Stimulated activated CD4-positive, alpha-beta T cell treated with anti-CD3 and anti-CD28 coated beads, Interleukin-15, amount 100 ng/mL, for 48 hours (primary cell): ENCODE data around the gene GABRD.

Source experiments
- DNase-seq, 2 donors: peaks; one replicate each; pipeline ENCODE4 v3.0.0-alpha.2; 2020; ENCODE audit warnings: low read depth in 2 of 2

The GABRD gene

DNA sequence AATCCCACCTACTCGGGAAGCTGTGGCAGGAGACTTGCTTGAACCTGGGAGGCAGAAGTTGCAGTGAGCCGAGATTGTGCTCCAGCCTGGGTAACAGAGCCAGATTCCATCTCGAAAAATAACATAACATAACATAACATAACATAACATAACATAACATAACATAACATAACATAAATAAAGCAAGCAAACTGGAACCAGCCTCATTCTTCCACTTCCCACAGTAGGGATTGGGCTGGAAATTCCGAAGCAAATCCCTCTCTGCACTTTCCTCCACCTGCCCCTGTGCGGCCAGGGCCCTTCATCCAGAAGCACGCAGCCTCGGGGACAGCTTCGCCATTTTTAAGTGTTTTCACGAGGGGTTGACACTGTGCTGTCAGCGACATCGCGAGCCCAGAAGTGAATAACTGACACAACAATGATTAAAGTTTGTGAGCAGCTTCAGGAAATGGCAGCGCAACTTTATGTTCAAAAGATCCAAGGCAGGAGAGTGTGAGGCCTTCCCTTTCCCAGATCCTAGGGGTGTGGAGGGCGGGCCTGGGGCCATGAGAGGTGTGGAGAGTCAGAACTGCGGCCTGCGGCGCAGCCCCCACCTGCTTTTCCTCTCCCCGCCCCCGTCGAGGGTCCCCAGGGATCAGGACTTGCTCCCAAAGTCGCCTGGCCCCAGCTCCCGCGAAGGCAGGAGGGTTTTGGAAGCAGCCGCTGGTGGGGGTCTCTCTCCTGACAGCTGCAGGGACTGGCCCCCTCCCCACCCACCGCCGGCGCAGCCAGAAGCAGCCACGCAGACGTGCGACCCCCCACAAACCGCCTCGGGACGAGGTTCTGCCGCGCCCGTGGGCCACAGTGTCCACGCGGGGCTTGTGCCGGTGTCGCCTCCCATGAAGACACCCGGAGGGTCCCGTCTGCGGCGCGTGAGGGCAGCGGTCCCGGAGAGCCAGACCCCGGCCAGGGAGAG is 651 bp upstream of the GABRD start:
- DNase-seq: no peak

DNA sequence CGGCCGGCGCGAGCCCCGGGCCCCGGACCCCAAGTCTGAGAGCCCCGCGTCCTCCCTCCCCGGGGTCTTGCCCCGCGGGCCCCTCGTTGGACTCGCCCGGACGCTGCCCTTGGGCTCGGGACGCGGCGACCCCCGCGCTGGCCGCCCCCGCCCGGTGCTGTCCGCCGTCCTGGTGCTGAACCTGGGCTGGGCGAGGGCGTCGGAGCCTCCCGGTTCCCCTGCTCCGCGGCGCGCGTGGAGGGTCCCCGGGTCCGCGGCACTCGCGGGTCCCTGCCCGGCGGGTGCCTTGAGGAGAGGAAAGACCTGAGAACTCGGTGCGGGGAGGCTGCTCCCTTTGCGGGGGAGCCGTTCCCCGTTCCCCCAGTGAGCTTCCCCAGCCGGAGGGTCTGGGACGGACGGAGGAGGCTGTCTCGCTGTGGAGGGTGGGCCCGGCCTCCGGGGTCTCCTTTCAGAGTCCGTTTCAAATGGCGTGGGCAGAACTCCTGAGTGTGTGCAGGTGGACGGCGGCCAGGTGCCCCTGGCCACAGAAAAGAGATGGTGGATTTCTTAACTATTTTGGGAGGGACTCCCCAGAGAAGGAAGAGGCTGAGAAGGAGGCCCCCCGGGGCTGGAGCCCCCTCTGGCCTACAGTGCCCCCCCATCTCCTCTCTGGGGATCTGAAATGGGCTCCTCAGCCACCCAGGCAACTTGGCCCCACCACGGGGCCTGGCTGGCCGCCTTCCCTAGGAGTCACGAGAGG is 595 bp downstream of the GABRD start:
- no peak for DNase-seq

DNA sequence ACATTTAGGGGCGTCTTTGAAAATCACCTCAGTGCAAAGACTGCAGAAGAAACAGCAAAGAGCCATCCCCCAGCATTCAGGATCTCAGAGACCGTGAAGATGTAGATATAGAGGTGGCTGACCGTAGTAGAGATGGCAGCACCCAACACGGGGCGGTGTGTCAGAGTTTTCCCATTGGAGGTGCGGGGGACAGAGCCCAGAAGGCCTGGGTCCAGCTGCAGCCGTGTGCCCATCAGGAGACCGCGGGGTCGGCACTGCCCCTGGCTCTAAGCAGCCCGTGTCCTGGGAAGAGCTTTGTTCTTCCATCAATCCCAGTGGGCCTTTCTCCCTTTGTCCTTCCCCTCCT is 1.1 kb downstream of the GABRD start:
- DNase-seq: no peak

DNA sequence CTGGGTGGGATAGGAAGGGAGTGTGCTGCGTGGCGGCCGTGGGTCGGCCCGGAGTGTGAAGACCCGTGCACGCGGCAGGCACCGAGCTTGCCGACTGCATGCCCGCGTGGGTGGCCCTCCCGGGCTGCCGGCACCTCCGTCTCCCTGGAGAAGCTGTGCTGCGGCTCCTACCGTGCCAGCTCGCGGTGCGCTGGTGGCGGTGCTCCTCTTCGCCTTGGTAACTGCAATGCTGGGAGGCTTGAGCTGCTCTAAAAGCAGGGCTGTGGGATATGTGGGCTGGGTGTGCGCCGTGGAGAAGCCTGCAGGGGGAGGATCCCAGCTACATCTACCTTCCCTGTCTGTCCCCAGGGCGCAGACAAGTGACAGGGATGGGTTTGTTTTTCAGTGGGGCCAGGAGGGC is 2.4 kb downstream of the GABRD start:
- DNase-seq: no peak

DNA sequence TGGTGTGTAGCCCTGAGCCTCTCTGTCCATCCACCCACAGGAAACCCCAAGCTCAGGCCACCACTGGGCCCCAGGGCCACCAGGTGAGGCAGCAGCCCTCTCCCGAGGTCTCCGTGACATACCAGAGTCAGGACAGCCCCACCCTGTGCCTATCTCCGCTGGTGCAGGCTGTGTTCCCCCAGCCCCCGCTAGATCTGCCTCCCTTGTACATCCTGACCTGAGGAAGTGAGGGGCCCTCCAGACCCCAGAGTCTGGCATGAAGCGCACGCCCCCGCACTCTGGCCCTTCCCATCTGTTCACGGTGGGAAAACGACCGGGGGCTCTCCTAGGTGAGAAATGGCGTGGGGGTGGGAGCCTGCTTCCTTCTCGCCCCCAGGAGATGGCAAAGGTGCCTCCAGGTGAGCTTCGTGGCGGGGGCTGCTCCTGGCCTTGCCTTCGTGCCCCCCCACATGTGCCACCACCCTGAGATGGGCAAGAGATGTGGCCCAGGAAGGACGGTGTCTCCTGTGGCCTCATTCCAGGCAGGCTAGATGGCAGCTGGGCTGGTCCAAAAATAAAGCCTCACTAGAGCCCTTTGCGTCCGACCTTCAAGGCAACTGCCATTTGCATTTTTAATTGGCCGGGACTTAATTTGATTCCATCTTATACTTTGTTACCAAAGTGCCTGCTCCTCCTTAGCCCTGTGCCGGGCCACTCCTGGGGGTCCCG is 3.1 kb downstream of the GABRD start:
- no peak for DNase-seq

DNA sequence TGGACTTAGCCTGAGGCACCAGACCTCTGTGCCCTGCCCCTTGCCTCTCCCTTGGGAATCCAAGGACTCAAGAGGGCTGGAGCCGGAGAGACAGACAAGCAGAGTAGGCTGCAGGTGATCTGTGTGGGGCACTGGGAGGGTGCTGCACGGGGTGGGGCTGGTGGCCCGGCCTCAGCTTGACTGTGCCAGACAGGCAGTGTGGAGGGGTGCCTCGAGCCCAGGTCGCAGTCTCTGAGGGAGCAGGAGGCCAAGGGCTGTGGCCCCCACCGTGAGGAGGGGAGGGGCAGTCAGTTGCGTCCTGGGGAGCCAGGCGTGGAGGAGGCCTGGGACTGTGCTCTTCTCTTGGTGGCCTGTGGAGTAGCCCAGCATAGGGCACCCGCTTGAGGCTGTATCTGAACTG is 4.0 kb downstream of the GABRD start:
- no peak for DNase-seq

DNA sequence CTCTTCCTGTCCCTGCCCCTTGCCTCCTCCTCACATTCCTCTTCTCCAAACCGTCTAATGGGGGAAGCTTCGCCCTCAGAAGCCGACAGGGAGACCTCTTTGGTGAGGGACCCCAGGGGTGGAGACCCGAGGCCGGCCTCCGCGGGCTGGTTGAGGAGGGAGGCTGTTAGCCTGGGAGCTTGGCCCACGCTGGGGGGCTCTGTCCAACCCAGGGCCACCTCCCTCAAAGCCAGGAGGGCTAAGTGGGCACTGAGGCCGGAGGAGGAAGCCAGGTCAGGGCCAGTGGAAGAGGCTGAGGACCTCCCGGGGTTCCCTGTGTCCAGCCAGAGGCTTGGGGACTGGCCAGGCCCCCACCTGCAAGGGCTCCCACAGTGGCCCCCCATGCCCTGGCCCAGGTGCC is 5.3 kb downstream of the GABRD start:
- DNase-seq: no peak

DNA sequence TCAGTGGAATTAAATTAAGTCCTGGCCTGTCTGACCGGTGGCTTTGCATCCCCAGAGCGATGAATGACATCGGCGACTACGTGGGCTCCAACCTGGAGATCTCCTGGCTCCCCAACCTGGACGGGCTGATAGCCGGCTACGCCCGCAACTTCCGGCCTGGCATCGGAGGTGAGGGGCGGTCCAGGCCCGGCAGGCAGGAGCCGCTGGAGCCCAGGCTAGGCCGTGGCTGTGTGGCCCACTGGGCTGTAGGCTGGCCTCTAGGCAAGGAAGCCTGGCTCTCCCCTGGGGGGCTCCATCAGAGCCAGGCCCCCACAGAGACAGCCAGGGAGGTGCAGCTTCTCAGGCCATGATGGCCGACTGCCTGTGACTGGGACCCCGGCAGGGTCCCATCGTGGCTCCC is 5.7 kb downstream of the GABRD start:
- DNase-seq: no peak

DNA sequence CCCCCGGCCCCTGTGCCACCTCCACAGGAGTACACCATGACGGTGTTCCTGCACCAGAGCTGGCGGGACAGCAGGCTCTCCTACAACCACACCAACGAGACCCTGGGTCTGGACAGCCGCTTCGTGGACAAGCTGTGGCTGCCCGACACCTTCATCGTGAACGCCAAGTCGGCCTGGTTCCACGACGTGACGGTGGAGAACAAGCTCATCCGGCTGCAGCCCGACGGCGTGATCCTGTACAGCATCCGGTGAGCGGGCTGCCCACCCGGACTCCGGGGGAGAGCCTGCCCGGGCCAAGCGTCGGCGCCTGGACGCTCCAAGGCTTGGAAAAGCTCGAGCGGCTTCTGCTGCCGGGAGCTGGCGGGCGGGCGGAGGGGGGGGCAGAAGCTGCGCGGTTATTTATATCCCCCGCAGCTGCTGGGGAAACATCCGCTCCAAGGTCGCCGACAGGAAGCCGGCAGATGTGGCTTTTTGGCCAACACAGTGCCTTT is 6.4 kb downstream of the GABRD start:
- DNase-seq: no peak

DNA sequence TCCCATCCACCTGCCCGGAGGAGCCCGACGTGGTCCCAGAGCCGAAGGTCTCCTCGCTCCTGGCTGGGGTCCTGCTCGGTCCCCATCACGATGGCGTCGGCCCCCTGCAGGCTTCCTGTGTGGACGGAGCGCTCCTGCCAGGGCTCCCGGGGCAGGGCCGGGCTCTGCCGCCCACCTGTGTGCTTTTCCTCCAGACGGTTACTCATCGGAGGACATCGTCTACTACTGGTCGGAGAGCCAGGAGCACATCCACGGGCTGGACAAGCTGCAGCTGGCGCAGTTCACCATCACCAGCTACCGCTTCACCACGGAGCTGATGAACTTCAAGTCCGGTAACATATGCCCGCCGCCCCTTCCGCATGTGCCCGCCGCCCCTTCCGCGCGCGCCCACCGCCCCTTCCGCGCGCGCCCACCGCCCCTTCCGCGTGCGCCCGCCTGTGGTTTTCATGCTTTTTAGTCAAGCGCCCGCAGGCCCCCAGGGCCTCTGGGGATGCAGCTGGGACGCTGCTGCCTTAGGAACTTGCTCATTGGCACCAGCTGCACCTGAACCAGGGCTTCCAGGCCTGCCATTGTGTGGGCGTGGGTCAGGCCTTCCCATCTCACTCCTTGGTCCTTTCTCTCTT is 8.9 kb downstream of the GABRD start:
- DNase-seq: no peak

DNA sequence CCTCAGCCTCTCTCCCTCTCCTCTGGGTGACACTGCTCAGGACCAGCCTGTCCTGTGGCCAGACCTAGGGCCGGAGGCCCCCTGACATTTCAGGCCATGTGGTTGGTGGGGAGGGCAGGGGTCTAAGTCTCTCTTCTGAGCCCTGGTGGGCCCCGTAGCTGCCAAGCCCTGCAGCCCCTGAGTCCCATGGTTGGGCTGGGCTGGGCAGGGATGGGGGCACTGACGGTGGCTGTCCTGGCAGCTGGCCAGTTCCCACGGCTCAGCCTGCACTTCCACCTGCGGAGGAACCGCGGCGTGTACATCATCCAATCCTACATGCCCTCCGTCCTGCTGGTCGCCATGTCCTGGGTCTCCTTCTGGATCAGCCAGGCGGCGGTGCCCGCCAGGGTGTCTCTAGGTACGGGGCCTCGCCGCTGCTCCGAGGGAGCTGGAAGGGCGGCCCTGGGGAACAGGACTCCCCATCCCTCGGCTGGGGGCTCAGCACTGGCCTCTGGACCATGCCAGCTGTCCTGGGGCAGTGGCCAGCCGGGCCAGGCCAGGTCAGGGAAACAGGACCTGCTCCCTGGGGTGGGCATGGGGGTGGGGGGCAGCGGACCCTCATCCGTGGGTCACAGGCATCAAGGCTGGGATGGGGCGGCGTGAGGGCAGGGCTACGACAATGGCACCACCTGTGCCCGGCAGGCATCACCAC is 9.9 kb downstream of the GABRD start:
- no peak for DNase-seq

DNA sequence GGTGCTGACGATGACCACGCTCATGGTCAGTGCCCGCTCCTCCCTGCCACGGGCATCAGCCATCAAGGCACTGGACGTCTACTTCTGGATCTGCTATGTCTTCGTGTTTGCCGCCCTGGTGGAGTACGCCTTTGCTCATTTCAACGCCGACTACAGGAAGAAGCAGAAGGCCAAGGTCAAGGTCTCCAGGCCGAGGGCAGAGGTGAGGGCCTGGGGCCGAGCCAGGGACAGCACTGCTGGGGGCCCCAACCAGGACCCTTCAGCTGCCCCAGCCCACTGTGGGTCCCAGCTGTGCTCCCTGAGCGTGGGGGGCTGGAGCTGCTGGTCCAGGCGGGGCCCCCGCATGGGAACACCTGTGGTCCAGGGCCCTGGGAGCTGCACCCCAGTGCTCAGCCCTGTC is 10.4 kb downstream of the GABRD start:
- DNase-seq: no peak

DNA sequence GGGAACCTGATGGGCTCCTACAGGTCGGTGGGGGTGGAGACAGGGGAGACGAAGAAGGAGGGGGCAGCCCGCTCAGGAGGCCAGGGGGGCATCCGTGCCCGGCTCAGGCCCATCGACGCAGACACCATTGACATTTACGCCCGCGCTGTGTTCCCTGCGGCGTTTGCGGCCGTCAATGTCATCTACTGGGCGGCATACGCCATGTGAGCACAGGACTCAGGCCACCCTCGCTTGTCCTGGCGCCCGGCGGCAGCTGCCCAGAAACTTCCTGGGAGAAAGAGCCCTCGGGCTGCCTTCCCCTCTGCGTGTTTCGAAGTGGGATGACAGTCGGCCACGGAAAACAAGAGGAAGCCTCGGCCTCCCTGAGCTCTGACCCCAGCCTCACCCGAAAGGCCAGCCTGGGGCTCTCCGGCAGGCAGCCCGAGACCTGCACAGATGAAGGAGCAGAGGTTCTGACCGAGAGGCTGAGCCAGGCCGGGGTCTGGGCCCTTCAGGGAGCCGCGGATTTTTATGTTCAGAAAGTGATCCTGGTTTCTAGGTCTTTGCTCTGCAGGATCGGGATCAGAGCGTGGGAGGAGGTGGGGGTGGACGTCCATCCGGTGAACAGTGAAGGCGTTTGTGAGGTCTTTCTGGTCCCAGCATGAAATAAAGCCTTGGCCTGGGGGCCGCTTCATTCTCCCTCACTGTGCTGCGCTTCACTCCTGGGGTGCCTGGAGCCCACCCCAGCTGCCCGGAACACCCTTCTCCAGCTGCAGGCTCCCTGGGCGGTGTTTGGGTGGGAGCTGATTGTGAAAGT is 11.1 kb downstream of the GABRD start:
- DNase-seq: no peak

DNA sequence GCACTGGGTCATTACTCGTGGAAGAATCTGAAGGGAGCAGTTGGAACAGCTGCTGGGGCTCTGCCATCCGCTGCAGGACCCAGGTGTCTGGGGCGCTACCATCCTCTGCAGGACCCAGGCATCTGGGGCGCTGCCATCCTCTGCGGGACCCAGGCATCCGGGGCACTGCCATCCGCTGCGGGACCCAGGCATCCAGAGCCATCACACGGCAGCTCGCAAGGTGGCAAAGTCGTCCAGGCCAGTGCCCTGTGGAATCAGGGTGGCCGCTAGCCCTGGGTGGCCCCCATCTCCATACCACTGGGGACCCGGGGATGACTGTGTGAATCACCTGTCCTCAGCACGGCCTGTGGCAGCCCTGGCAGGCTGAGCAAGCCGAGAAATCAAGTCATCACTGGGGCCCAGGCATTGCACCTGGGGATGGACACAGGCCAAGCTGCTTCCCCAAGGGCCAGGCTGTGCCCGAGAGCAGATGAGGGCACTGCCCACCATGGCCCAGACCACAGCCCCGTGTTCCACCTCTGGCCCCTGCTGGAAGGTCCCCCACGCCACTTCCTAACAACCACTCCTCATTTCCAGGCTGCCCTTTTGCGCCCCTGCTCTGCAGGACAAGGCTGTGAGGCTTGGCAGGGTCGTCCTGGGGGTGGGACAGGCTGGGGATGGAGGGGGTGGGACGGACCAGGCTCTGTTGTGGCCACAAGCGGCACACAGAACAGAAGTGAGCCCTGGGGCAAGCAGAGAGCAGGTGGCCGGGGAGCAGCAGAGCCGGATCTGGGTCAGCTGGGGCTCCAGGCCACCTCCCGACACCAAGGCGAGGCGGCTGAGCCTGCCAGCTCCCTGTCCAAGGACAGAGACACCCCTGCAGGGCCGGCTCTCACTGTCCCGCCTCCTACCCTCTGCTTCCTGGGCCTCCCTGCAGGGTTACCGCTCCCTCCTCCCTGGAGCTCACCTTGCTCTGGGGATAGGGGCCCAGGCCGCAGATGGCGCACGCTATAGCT is 12.7 kb downstream of the GABRD start:
- no peak for DNase-seq

DNA sequence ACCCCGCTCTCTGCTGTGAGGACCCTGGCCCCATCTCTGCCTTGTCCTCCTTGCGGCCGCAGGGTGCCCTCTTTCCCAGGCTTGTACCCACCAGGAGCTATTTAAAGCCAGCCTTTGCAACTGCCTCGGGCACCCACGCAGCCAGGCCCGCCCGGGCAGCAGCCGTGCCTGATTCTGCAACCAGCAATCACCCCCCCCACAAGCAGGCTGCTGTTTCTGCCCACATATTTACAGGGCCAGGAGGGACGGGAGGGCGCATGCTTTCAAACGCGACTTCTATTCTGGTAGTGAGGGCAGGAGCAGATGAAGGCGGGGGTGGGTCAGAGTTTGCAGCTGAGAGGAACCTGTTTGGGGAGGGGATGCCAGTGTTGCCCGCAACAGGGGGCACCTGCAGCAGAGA is 13.6 kb downstream of the GABRD start:
- DNase-seq: no peak

DNA sequence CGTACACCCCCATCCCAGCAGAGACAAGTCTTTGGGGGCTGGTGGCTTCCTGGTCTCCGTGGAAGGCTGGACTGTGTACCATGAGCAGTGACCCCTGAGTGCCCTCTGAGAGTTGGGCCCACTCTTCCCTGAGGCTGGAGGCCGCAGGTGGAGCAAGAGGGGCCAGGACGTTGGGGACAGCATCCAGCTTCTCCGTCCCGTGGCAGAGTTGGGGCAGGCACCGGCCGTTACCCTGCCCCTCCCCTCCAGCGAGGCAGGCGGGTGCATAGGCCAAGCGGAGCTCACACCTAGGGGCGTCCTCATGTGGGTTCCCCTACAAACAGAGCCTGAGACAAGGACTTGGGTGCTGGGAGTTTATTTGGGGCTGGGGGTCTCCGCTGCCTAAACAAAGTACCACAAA is 14.0 kb downstream of the GABRD start:
- DNase-seq: no peak

DNA sequence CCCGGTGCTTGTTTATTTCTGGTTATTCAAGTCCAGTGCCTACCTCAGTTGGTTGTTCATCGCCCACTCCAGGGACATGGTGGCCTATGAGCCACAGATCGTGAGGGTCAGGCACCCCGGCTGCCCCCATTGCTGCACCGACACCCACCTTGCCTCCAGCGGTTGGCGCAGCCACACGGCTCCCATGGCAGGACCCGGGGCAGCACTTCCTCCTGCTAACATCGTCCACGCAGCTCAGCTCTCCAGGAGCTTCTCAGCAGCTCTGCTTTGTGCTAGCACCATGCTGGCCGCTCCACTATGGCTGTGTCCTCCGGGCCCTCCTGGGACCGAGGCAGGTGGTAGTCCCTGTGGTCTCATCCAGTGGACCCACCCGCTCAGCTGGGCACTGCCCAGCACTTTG is 17.1 kb downstream of the GABRD start:
- DNase-seq: no peak

DNA sequence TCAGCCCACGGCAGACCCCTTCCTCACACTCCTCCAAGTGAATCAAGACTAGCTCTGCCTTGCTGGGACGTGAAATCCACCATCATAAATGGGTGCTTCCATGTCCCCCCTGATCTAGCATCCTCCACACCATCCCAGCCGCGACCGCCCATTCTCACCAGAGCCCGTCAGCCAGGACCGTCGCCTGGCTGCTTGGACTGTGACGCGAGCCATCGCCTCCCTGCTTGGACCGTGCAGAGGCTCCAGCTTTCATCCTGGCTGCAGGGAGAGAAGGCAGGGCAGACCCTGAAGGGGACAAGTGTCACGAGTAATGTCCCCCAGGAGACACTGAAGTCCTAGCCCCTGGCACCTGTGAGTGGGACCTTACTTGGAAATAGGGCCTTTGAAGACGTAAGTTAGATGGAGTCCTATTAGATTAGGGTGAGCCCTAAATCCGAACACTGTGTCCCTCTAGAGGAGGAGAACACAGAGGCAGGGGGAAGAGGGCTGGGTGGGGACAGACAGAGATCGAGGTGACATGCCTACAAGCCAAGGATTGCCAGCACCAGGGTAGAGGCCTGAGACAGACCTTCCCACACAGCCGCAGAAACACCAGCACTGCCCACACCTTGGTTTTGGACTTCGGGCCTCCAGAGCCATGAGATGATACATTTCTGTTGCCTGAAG is 18.3 kb downstream of the GABRD start:
- DNase-seq: no peak

DNA sequence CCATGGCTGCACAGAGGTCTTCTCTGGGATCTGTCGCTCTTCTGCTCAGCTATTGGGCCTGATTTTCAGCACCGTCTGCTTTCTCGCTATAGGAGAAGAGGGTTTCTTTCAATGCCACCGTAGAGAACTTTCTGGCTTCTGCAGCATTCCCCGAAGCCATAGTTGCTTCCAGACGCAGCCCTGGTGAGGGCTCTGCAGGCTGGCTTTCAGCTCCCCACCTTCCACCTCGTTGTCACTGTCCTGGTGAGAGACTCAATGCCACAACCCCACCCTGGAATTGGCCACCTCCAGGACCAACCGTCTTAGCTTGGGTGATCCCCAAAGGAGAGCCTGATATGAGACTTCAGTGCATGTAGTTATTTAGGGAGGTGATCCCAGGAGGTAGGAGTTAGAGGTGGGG is 19.1 kb downstream of the GABRD start:
- no peak for DNase-seq
